HG03066 (cell line): ENCODE results near the gene C2orf15.
"Not testable (repeated sequence)": the region's sequence is repeated elsewhere in the genome, so short reads cannot be mapped to it uniquely, and the experiment has no call there.

ENCODE experiments used
- ATAC-seq: cut with Tn5 transposase; IDR thresholded peaks from one replicate; pipeline ENCODE4 v1.9.1; 2021; ENCODE audit warnings: low read depth; ENCODE audit not compliant: unreplicated experiment

Gene C2orf15

GRCh38 chr2:99159594-99159993 is 18.1 kb downstream of the C2orf15 start:
- ATAC-seq: no peak

GRCh38 chr2:99166218-99166617 is 24.7 kb downstream of the C2orf15 start:
- no peak for ATAC-seq

- no peak for ATAC-seq
These were observed 28.0 kb downstream of the C2orf15 start for GRCh38 chr2:99169534-99169933.

- no peak for ATAC-seq
These were observed 30.1 kb downstream of the C2orf15 start for GRCh38 chr2:99171377-99172140.

GRCh38 chr2:99180755-99181623 is 39.5 kb downstream of the C2orf15 start, which contains the start of the genes MITD1 and MRPL30:
TSS of gene MITD1 (minus strand) at chr2:99181058. CDS start at chr2:99180981, 77 bp downstream.
TSS of gene MRPL30 (plus strand) at chr2:99181184. CDS start at chr2:99186204, 5,020 bp downstream.
- peak; percentile 96 for ATAC-seq

- no peak for ATAC-seq
These were observed 40.1 kb downstream of the C2orf15 start for GRCh38 chr2:99181624-99182000.

GRCh38 chr2:99183025-99183424 is 41.5 kb downstream of the C2orf15 start:
- ATAC-seq: no peak

GRCh38 chr2:99184811-99185210 is 43.3 kb downstream of the C2orf15 start:
- ATAC-seq: no peak

- ATAC-seq: no peak
These were observed 45.5 kb downstream of the C2orf15 start for GRCh38 chr2:99187011-99187410.

- ATAC-seq: no peak
These were observed 46.9 kb downstream of the C2orf15 start for GRCh38 chr2:99188357-99188756.

GRCh38 chr2:99190548-99190947 is 49.0 kb downstream of the C2orf15 start:
- no peak for ATAC-seq

- ATAC-seq: not testable (repeated sequence)
These were observed 50.9 kb downstream of the C2orf15 start for GRCh38 chr2:99192364-99192763.

GRCh38 chr2:99198103-99198841 is 56.8 kb downstream of the C2orf15 start:
- no peak for ATAC-seq

GRCh38 chr2:99200076-99200800 is 58.7 kb downstream of the C2orf15 start:
- ATAC-seq: no peak
